Stomach (tissue), 9 donors: ENCODE data around the gene OPHN1. TPM values are rescaled to one million over a fixed set of nuclear protein-coding genes. Genes with fewer than 3 reads are reported as not detected.
"Not testable (repeated sequence)": the region's sequence is repeated elsewhere in the genome, so short reads cannot be mapped to it uniquely, and the experiment has no call there.

Source experiments
- DNase-seq, 2 donors: peaks; one replicate each; pipeline versions ENCODE4 v3.0.0 to v3.0.0-alpha.2; 2013 to 2019
- H3K27ac ChIP-seq, 5 donors: fragments of 200-600 bp in 4 of 5; sonication (generic) in 4 of 5; one replicate each; pipeline ENCODE4 v1.5.1; 2013 to 2019; ENCODE audit warnings: mild to moderate bottlenecking in 1 of 5, moderate library complexity in 1 of 5
- H3K27me3 ChIP-seq, 3 donors: fragments of 200-600 bp; sonication (generic); one replicate each; pipeline ENCODE4 v1.5.1; 2017 to 2019; ENCODE audit warnings: mixed run types in 1 of 3
- H3K36me3 ChIP-seq, 4 donors: fragments of 200-600 bp; sonication (generic); 1 replicate in 3 of 4; 2 replicates in 1 of 4; pipeline ENCODE4 v1.5.1; 2016 to 2019
- H3K4me1 ChIP-seq, 4 donors: fragments of 200-600 bp; sonication (generic); one replicate each; pipeline ENCODE4 v1.5.1; 2016 to 2019
- H3K4me3 ChIP-seq, 4 donors: fragments of 200-600 bp; sonication (generic) in 3 of 4; one replicate each; pipeline ENCODE4 v1.5.1; 2016 to 2019; ENCODE audit warnings: mild to moderate bottlenecking in 1 of 4
- H3K9me3 ChIP-seq, 4 donors: fragments of 200-600 bp; sonication (generic); one replicate each; pipeline ENCODE4 v1.5.1; 2016 to 2019
- CTCF ChIP-seq, 7 experiments: fragments of 450-650 bp in 4 of 7; fragments of 200-600 bp in 3 of 7; sonication (generic) in 3 of 7; IDR thresholded peaks; one replicate each; pipeline ENCODE4 v1.5.1; 2016 to 2019; ENCODE audit warnings: antibody characterized with exemption in 7 of 7, control low read depth in 2 of 7, mild to moderate bottlenecking in 1 of 7
- EP300 ChIP-seq: sonication (generic); formaldehyde crosslinking; IDR thresholded peaks from one replicate; pipeline ENCODE4 v1.6.1; 2017; ENCODE audit warnings: antibody characterized with exemption
- POLR2A ChIP-seq, 4 donors: fragments of 450-650 bp; IDR thresholded peaks; one replicate each; pipeline ENCODE4 v1.6.1; 2016; ENCODE audit warnings: antibody characterized with exemption in 4 of 4, control low read depth in 2 of 4, mild to moderate bottlenecking in 1 of 4, moderate library complexity in 1 of 4
- POLR2AphosphoS5 ChIP-seq, 3 donors: sonication (generic); formaldehyde crosslinking; IDR thresholded peaks; one replicate each; pipeline ENCODE4 v1.6.1; 2016; ENCODE audit warnings: antibody characterized with exemption in 3 of 3
- WGBS, 5 donors: extraction: QIAGEN DNeasy Blood & Tissue Kit in 3 of 5; methylation state at CpG; one replicate each; pipeline versions ENCODE4 v1.1.5 to v1.1.7; 2013 to 2018; 5-methylcytosine and 5-hydroxymethylcytosine counted together
- intact Hi-C: fragments of 100-400 bp; cut with DNase I; formaldehyde crosslinking; loops from one replicate; pipeline ENCODE4 v1.15.1; 2023; ENCODE audit warnings: low total_unique reads
- polyA plus RNA-seq, 3 donors: library from polyadenylated mRNA; stranded (reverse); fragments of 200-250 nt; gene quantifications; one replicate each; pipeline ENCODE4 v1.2.3, GENCODE V29; 2013
- total RNA-seq, 5 donors: library from RNA; depleted of rRNA; stranded (reverse); fragments of >200 nt; gene quantifications; one replicate each; pipeline versions ENCODE4 v1.1.0 to v1.2.3, GENCODE V29; 2014 to 2016
- donor health status: healthy with polysubstance abuse.
- donor health status: Bipolar disorder and iron deficiency.
- donor health status: healthy.

Gene OPHN1
- total and polyA plus RNA-seq, 8 donors = 0.78 to 76.4 (median 5.0) TPM

DNA sequence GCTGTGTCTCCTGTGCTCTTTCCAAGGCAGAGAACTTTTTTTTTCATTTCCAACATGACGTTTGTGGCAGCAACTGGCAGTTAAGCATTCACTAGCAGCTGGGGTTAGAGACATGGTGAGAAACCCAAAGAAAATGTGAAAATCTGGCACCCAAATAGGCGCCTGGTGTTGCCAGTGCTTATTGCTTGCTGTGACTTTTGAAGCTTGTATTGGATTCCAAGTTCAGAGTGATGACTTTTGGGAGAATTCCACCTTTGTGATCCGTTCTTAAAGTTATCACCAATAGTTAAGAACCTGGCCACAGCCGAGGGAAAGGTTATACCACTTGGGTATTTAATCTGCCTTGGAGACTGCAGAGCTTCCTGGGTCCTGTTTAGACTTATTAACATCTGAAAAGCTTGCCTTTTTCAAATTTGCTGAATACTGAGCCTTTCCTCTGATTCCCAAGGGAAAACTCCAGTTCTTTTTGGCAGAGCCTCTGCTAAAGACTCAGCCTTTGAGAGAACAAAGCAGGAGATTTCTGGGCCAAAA is 101.0 kb downstream of the OPHN1 start:
- no peaks in the 10 kb centered on the region for H3K36me3 ChIP-seq
- no peak overlapping the region for H3K4me3 ChIP-seq
- H3K27me3 ChIP-seq = no peaks in the 10 kb centered on the region
- peak in 1 of 2 donors; percentile 9 for DNase-seq
- intact Hi-C loops = no loop called here
- 18 to 42% (median 35%) methylated on average over 4 of the region's 4 CpGs for WGBS, 5 donors
- H3K27ac ChIP-seq = no peak overlapping the region
- no peaks in the 10 kb centered on the region for H3K4me1 ChIP-seq
- no peaks in the 10 kb centered on the region for H3K9me3 ChIP-seq
- TF ChIP-seq EP300 (no peak), POLR2A (IDR thresholded peaks at IDR 0.05) (no peak), POLR2AphosphoS5 (IDR thresholded peaks at IDR 0.05) (no peak), CTCF (IDR thresholded peaks at IDR 0.05) (no peak)

GRCh38 chrX:68326841-68327240 is 106.5 kb downstream of the OPHN1 start:
- H3K4me3 ChIP-seq, intact Hi-C loops, H3K9me3 ChIP-seq, H3K36me3 ChIP-seq, H3K27ac ChIP-seq, DNase-seq, H3K4me1 ChIP-seq, H3K27me3 ChIP-seq: not testable (repeated sequence)
- 100% methylated on average over 3 of the region's 30 CpGs; no CpG with 5 or more reads in 3 of the 5 donors for WGBS, 5 donors

DNA sequence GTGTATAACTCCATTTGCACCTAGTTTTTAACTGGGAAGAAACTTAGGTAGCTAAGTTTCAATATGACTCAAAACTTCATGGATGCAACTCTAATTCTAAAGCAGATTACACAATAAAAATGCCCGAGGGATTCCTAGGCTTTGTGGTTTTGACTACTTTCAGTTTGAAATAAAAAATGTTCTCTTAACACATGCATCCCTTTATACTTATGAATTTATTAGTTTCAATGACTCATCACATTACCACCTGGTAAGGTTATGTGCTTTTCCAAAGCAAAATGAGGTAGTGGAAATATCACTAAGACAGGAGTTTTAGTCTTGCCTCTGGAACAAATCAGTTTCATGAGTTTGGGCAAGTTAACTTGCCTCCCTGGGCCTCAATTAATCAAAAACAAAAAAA is 125.5 kb downstream of the OPHN1 start:
- no peaks in the 10 kb centered on the region for H3K36me3 ChIP-seq
- H3K9me3 ChIP-seq = no peaks in the 10 kb centered on the region
- no peak overlapping the region for H3K4me3 ChIP-seq
- peaks cover 0 to 1% (median 0%) of the 10 kb centered on the region in 3 donors for H3K27me3 ChIP-seq
- no peak for TF ChIP-seq CTCF (IDR thresholded peaks at IDR 0.05)
- no peak for TF ChIP-seq EP300
- TF ChIP-seq POLR2AphosphoS5 (IDR thresholded peaks at IDR 0.05) = no peak
- no peak for TF ChIP-seq POLR2A (IDR thresholded peaks at IDR 0.05)
- intact Hi-C loops = no loop called here
- no peaks in the 10 kb centered on the region for H3K4me1 ChIP-seq
- WGBS, 5 donors = 43 to 59% (median 50%) methylated on average over 1 of the region's 1 CpG
- no peak for DNase-seq
- H3K27ac ChIP-seq = no peak overlapping the region

DNA sequence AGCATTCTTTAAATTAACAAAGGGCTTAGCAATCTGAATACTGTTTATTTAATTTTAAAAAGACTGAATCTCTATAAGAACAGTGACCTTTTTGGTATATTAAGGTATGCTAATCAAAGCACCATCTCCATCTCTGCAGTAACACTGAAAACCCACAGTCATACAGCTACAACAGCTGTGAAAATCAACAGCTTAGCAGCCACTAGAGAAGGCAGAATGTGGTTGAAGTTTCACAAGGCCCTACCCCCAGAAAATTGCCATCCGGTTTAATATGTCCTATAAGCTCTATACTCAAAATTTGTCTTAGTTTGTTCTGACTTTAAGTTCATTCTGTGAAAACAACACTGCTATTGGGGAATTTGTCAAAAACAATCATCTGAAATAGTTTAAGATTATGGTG is 128.7 kb downstream of the OPHN1 start:
- WGBS, 5 donors = 70 to 93% (median 86%) methylated on average over 1 of the region's 1 CpG
- intact Hi-C loops = no loop called here
- H3K27me3 ChIP-seq = no peaks in the 10 kb centered on the region
- DNase-seq = no peak
- no peak overlapping the region for H3K27ac ChIP-seq
- no peaks in the 10 kb centered on the region for H3K4me1 ChIP-seq
- H3K9me3 ChIP-seq = no peaks in the 10 kb centered on the region
- no peak overlapping the region for H3K4me3 ChIP-seq
- TF ChIP-seq EP300 (no peak), CTCF (IDR thresholded peaks at IDR 0.05) (no peak), POLR2AphosphoS5 (IDR thresholded peaks at IDR 0.05) (no peak), POLR2A (IDR thresholded peaks at IDR 0.05) (no peak)
- no peaks in the 10 kb centered on the region for H3K36me3 ChIP-seq

DNA sequence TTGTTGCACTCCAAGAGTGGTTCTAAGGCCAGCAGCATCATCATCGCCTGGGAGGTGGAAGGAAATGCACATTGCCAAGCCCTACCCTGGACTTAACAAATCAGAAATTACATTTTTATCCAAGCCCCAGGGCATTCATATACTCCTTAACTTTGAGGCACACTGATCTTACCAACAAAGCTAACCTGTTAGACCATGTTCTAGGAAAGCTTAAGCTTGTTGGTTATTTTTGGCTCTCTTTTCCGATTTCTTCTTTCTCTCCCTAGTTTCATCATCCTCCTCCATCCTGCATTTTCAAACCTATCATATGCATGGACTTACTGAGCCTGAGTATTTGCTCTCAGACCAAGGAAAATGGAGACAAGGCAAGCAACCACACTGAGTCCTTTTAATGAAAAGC is 133.4 kb downstream of the OPHN1 start:
- no peak for TF ChIP-seq EP300
- no peak for TF ChIP-seq POLR2A (IDR thresholded peaks at IDR 0.05)
- TF ChIP-seq CTCF (IDR thresholded peaks at IDR 0.05) = no peak
- no peak for TF ChIP-seq POLR2AphosphoS5 (IDR thresholded peaks at IDR 0.05)
- no peaks in the 10 kb centered on the region for H3K4me1 ChIP-seq
- H3K27me3 ChIP-seq = no peaks in the 10 kb centered on the region
- no peak overlapping the region for H3K4me3 ChIP-seq
- H3K27ac ChIP-seq = no peak overlapping the region
- WGBS, 5 donors = 65 to 90% (median 82%) methylated on average over 2 of the region's 2 CpGs
- H3K36me3 ChIP-seq = no peaks in the 10 kb centered on the region
- intact Hi-C loops = no loop called here
- H3K9me3 ChIP-seq = no peaks in the 10 kb centered on the region
- no peak for DNase-seq
